ENCODE results near the gene CARMIL1.

GRCh38 chr6:25315194-25316177 lies 36.3 kb downstream of the CARMIL1 start:
- TF ChIP-seq, protein P1, sequence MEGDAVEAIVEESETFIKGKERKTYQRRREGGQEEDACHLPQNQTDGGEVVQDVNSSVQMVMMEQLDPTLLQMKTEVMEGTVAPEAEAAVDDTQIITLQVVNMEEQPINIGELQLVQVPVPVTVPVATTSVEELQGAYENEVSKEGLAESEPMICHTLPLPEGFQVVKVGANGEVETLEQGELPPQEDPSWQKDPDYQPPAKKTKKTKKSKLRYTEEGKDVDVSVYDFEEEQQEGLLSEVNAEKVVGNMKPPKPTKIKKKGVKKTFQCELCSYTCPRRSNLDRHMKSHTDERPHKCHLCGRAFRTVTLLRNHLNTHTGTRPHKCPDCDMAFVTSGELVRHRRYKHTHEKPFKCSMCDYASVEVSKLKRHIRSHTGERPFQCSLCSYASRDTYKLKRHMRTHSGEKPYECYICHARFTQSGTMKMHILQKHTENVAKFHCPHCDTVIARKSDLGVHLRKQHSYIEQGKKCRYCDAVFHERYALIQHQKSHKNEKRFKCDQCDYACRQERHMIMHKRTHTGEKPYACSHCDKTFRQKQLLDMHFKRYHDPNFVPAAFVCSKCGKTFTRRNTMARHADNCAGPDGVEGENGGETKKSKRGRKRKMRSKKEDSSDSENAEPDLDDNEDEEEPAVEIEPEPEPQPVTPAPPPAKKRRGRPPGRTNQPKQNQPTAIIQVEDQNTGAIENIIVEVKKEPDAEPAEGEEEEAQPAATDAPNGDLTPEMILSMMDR (IDR thresholded peaks at IDR 0.05) = no peak
- TF ChIP-seq POLR2A (IDR thresholded peaks at IDR 0.05) = no peak
